ENCODE results near the gene CNTNAP2. TPM values are rescaled to one million over a fixed set of nuclear protein-coding genes. Genes with fewer than 3 reads are reported as not detected.

CNTNAP2 gene
- total and polyA plus RNA-seq, 9 of the 15 experiments (the other 6 are each of a cell fraction or from before 2014, with no cell fraction given): 0.04 to 0.62 (median 0.09) TPM; not detected in 4

DNA sequence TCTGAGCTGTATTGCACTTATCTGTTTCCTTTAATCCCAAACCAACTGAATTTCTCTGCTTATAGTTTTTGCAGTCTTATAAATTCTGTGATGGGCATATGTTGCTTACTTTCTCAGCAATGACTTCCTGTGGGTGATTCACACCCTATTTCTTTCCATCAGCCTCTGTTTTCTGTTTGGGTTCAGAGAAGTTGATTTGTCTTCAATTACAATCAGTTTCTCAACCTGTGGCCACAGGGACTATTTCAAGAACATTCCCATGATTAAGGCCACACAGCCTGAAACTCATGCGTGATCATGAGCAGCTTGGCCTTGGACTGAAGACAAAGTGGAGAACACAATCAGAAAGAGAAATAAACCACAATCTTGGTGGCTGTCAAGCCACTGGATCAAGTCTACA, 1299.4 kb downstream of the CNTNAP2 start:
- H3K4me1 ChIP-seq (replicated peaks in 1 of 2; ENCODE audit: control insufficient read depth in 2 of 2, insufficient read depth in 2 of 2, low read length in 2 of 2): no peaks in the 10 kb centered on the region
- no peak overlapping the region for H2AFZ ChIP-seq (ENCODE audit: low read depth, low read length)
- WGBS (ENCODE audit: insufficient coverage, low coverage, missing lambda C conversion rate): 0% methylated on average over 1 of the region's 1 CpG
- ATAC-seq (no peak), DNase-seq (ENCODE audit: extremely low read depth in 1 of 4, low spot score in 3 of 4) (no peak), FAIRE-seq (no peak)
- no peaks in the 10 kb centered on the region for H3K9me1 ChIP-seq (ENCODE audit: control insufficient read depth, insufficient read depth, low read length)
- no peaks in the 10 kb centered on the region; the same call in 1 of the 2 replicates for H3K9me3 ChIP-seq (replicated peaks; ENCODE audit: control insufficient read depth, insufficient read depth, low read depth, low read length)
- no peaks in the 10 kb centered on the region for H3K79me2 ChIP-seq (ENCODE audit: control insufficient read depth, insufficient read depth, low read length)
- H4K20me1 ChIP-seq (replicated peaks; ENCODE audit: control insufficient read depth, insufficient read depth, low read length): no peaks in the 10 kb centered on the region
- intact Hi-C loops (cut with micrococcal nuclease): no loop called here
- in situ Hi-C loops (cut with MboI): no loop called here
- H3K27ac ChIP-seq (ENCODE audit: extremely low read depth, low read depth, low read length): no peak overlapping the region
- no TSS peak for BruUV-seq (replicated peaks)
- no peaks in the 10 kb centered on the region for H3K36me3 ChIP-seq (ENCODE audit: control insufficient read depth, insufficient read depth, low read length)
- POLR2A ChIA-PET: no interaction called here
- no peak overlapping the region for H3K4me2 ChIP-seq (ENCODE audit: insufficient read depth, low read length)
- CTCF ChIA-PET (ENCODE audit: low intra/inter-chr PET ratio): no interaction called here
- H3K4me3 ChIP-seq: no peak overlapping the region
- no peak overlapping the region for H3K9ac ChIP-seq (ENCODE audit: insufficient read depth in 1 of 2, low read depth in 2 of 2, low read length in 2 of 2)
- H3K27me3 ChIP-seq (ENCODE audit: control insufficient read depth in 2 of 2, insufficient read depth in 2 of 2, low read length in 2 of 2): no peaks in the 10 kb centered on the region
- TF ChIP-seq ZNF384 (IDR thresholded peaks at IDR 0.05; ENCODE audit: low read depth, low read length) (no peak), STAT5B (CRISPR knock-in tag; IDR thresholded peaks at IDR 0.05) (no peak), TAF7 (tag; IDR thresholded peaks at IDR 0.05) (no peak), RBM15 (IDR thresholded peaks at IDR 0.05; ENCODE audit: insufficient read depth, low read length) (no peak), BRD9 (IDR thresholded peaks at IDR 0.05; ENCODE audit: low read depth, partially characterized antibody) (no peak), CEBPG (CRISPR knock-in tag; IDR thresholded peaks at IDR 0.05) (no peak), CEBPG (tag; conservative IDR thresholded peaks at IDR 0.05 in 1 of 2, IDR thresholded peaks at IDR 0.05 in 1 of 2) (no peak), ZBTB8A (IDR thresholded peaks at IDR 0.05; ENCODE audit: partially characterized antibody) (no peak), NCOA2 (IDR thresholded peaks at IDR 0.05; ENCODE audit: partially characterized antibody in 2 of 2) (no peak), PTTG1 (tag; IDR thresholded peaks at IDR 0.05; ENCODE audit: low read depth) (no peak), KLF16 (IDR thresholded peaks at IDR 0.05) (no peak), PHTF2 (CRISPR knock-in tag; IDR thresholded peaks at IDR 0.05) (no peak), ELF4 (CRISPR knock-in tag; IDR thresholded peaks at IDR 0.05) (no peak)
- TF ChIP-seq, protein P1, sequence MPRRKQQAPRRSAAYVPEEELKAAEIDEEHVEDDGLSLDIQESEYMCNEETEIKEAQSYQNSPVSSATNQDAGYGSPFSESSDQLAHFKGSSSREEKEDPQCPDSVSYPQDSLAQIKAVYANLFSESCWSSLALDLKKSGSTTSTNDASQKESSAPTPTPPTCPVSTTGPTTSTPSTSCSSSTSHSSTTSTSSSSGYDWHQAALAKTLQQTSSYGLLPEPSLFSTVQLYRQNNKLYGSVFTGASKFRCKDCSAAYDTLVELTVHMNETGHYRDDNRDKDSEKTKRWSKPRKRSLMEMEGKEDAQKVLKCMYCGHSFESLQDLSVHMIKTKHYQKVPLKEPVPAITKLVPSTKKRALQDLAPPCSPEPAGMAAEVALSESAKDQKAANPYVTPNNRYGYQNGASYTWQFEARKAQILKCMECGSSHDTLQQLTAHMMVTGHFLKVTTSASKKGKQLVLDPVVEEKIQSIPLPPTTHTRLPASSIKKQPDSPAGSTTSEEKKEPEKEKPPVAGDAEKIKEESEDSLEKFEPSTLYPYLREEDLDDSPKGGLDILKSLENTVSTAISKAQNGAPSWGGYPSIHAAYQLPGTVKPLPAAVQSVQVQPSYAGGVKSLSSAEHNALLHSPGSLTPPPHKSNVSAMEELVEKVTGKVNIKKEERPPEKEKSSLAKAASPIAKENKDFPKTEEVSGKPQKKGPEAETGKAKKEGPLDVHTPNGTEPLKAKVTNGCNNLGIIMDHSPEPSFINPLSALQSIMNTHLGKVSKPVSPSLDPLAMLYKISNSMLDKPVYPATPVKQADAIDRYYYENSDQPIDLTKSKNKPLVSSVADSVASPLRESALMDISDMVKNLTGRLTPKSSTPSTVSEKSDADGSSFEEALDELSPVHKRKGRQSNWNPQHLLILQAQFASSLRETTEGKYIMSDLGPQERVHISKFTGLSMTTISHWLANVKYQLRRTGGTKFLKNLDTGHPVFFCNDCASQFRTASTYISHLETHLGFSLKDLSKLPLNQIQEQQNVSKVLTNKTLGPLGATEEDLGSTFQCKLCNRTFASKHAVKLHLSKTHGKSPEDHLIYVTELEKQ (CRISPR knock-in tag; IDR thresholded peaks at IDR 0.05): no peak
- TF ChIP-seq, protein P2, sequence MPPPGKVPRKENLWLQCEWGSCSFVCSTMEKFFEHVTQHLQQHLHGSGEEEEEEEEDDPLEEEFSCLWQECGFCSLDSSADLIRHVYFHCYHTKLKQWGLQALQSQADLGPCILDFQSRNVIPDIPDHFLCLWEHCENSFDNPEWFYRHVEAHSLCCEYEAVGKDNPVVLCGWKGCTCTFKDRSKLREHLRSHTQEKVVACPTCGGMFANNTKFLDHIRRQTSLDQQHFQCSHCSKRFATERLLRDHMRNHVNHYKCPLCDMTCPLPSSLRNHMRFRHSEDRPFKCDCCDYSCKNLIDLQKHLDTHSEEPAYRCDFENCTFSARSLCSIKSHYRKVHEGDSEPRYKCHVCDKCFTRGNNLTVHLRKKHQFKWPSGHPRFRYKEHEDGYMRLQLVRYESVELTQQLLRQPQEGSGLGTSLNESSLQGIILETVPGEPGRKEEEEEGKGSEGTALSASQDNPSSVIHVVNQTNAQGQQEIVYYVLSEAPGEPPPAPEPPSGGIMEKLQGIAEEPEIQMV (tag; conservative IDR thresholded peaks at IDR 0.05; ENCODE audit: low read depth): no peak
- TF ChIP-seq, protein P3, sequence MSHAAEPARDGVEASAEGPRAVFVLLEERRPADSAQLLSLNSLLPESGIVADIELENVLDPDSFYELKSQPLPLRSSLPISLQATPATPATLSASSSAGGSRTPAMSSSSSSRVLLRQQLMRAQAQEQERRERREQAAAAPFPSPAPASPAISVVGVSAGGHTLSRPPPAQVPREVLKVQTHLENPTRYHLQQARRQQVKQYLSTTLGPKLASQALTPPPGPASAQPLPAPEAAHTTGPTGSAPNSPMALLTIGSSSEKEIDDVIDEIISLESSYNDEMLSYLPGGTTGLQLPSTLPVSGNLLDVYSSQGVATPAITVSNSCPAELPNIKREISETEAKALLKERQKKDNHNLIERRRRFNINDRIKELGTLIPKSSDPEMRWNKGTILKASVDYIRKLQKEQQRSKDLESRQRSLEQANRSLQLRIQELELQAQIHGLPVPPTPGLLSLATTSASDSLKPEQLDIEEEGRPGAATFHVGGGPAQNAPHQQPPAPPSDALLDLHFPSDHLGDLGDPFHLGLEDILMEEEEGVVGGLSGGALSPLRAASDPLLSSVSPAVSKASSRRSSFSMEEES (CRISPR knock-in tag; IDR thresholded peaks at IDR 0.05): no peak
- TF ChIP-seq, protein P4, sequence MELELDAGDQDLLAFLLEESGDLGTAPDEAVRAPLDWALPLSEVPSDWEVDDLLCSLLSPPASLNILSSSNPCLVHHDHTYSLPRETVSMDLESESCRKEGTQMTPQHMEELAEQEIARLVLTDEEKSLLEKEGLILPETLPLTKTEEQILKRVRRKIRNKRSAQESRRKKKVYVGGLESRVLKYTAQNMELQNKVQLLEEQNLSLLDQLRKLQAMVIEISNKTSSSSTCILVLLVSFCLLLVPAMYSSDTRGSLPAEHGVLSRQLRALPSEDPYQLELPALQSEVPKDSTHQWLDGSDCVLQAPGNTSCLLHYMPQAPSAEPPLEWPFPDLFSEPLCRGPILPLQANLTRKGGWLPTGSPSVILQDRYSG (tag; conservative IDR thresholded peaks at IDR 0.05; ENCODE audit: low read depth): no peak
